CD1c-positive myeloid dendritic cell (primary cell): ENCODE measurements around the gene CHST3.
"Not testable (repeated sequence)": the region's sequence is repeated elsewhere in the genome, so short reads cannot be mapped to it uniquely, and the experiment has no call there.

Source experiments
- DNase-seq: peaks from one replicate; pipeline ENCODE4 v3.0.0-alpha.2; 2016; ENCODE audit errors: extremely low spot score

Gene CHST3

GRCh38 chr10:71950683-71951082, 13.5 kb upstream of the CHST3 start:
- no peak for DNase-seq

- DNase-seq = no peak
These were observed 11.4 kb upstream of the CHST3 start for GRCh38 chr10:71952745-71953144.

GRCh38 chr10:71957546-71958275, 6.5 kb upstream of the CHST3 start:
- no peak for DNase-seq

GRCh38 chr10:71959526-71959925, 4.7 kb upstream of the CHST3 start:
- DNase-seq = no peak

- no peak for DNase-seq
These were observed 2.4 kb upstream of the CHST3 start for GRCh38 chr10:71961831-71962230.

GRCh38 chr10:71962901-71963300, 1.3 kb upstream of the CHST3 start:
- no peak for DNase-seq

- DNase-seq = no peak
These were observed 671 bp upstream of the CHST3 start for GRCh38 chr10:71963351-71964097.

GRCh38 chr10:71964743-71965515, 734 bp downstream of the CHST3 start:
- no peak for DNase-seq

GRCh38 chr10:71965623-71966022, 1.4 kb downstream of the CHST3 start:
- no peak for DNase-seq

- DNase-seq = no peak
These were observed 2.1 kb downstream of the CHST3 start for GRCh38 chr10:71966046-71967004.

GRCh38 chr10:71967958-71968357, 3.8 kb downstream of the CHST3 start:
- DNase-seq = not testable (repeated sequence)

GRCh38 chr10:71968553-71969474, 4.6 kb downstream of the CHST3 start:
- DNase-seq = no peak

- DNase-seq = no peak
These were observed 5.7 kb downstream of the CHST3 start for GRCh38 chr10:71969929-71970328.

GRCh38 chr10:71970331-71970730, 6.1 kb downstream of the CHST3 start:
- DNase-seq = no peak

- DNase-seq = no peak
These were observed 6.7 kb downstream of the CHST3 start for GRCh38 chr10:71970869-71971268.

- no peak for DNase-seq
These were observed 7.1 kb downstream of the CHST3 start for GRCh38 chr10:71971311-71971731.

- no peak for DNase-seq
These were observed 7.8 kb downstream of the CHST3 start for GRCh38 chr10:71971769-71972555.

- no peak for DNase-seq
These were observed 8.8 kb downstream of the CHST3 start for GRCh38 chr10:71972746-71973695.
